B cell (primary cell): ENCODE measurements around the gene SPEM2.

Experiments used
- CTCF ChIP-seq: fragments of 200-600 bp; IDR thresholded peaks from one replicate; pipeline ENCODE4 v1.8.0; 2022; ENCODE audit warnings: antibody characterized with exemption, mild to moderate bottlenecking
- EZH2 ChIP-seq: IDR thresholded peaks from 2 replicates; pipeline ENCODE4 v1.6.1; 2012; ENCODE audit warnings: borderline replicate concordance, low read depth, mild to moderate bottlenecking, moderate library complexity, low read length; ENCODE audit not compliant: insufficient read depth, poor library complexity, severe bottlenecking

- TF ChIP-seq CTCF (no peak), EZH2 (no peak)
These were observed 10.6 kb upstream of the SPEM2 start for GRCh38 chr17:7414837-7415236.
